H1 (cell line): ENCODE results near the gene TRA2A. TPM values are rescaled to one million over a fixed set of nuclear protein-coding genes. Genes with fewer than 3 reads are reported as not detected.

ENCODE experiments used
- CTCF ChIA-PET: fragments of 300-600 bp; sonication (Branson Sonifier 250); formaldehyde crosslinking; loops from one replicate; lab custom pipeline; 2021; ENCODE audit not compliant: partially characterized antibody; lab: Charles Lee
- POLR2A ChIA-PET: fragments of 300-600 bp; sonication (Branson Sonifier 250); formaldehyde crosslinking; loops from one replicate; lab custom pipeline; 2021; ENCODE audit warnings: inconsistent platforms; ENCODE audit not compliant: partially characterized antibody; lab: Charles Lee
- DNase-seq, 2 experiments: peaks; one replicate each; pipeline versions ENCODE4 v3.0.0 to v3.0.0-alpha.2; 2010 to 2022; ENCODE audit warnings: low spot score in 2 of 2, low read depth in 1 of 2, mixed read lengths in 1 of 2
- FAIRE-seq: peaks from 2 replicates; lab custom pipeline; 2011; peaks lifted over from hg19 to GRCh38; lab: Jason Lieb, UNC
- H2AFZ ChIP-seq: 2 replicates; pipeline ENCODE4 v1.8.1; 2012; ENCODE audit warnings: low read length, inconsistent platforms
- H2AK5ac ChIP-seq: 2 replicates; pipeline ENCODE4 v1.6.1; 2013; ENCODE audit warnings: low read depth, low read length
- H2BK120ac ChIP-seq: replicated peaks from 2 replicates; pipeline ENCODE3; 2013; ENCODE audit warnings: low read depth, low read length, inconsistent platforms
- H2BK12ac ChIP-seq: 2 replicates; pipeline ENCODE4 v1.6.1; 2013; ENCODE audit warnings: low read depth, low read length
- H2BK15ac ChIP-seq: 2 replicates; pipeline ENCODE4 v1.6.1; 2013; ENCODE audit warnings: low read length
- H2BK20ac ChIP-seq: 2 replicates; pipeline ENCODE4 v1.6.1; 2013; ENCODE audit warnings: low read length
- H2BK5ac ChIP-seq: 2 replicates; pipeline ENCODE4 v1.6.1; 2013; ENCODE audit warnings: low read depth, low read length
- H3K14ac ChIP-seq: 2 replicates; pipeline ENCODE4 v1.6.1; 2013; ENCODE audit warnings: inconsistent platforms; ENCODE audit not compliant: insufficient read length
- H3K18ac ChIP-seq: 2 replicates; pipeline ENCODE4 v1.6.1; 2013; ENCODE audit warnings: low read length; ENCODE audit errors: extremely low read depth
- H3K23ac ChIP-seq: 2 replicates; pipeline ENCODE4 v1.6.1; 2013; ENCODE audit warnings: inconsistent platforms; ENCODE audit not compliant: insufficient read length
- H3K23me2 ChIP-seq: 2 replicates; pipeline ENCODE4 v1.6.1; 2013; ENCODE audit warnings: low read depth, low read length
- H3K27ac ChIP-seq: 2 replicates; pipeline ENCODE4 v1.6.1; 2011; ENCODE audit warnings: low read depth, low read length, inconsistent platforms
- H3K27me3 ChIP-seq, 4 experiments: replicated peaks in 1 of 4; 1 replicate in 1 of 4; 2 replicates in 3 of 4; pipeline versions ENCODE4 v1.6.1 to v1.8.1; 2011 to 2013; ENCODE audit warnings: low read length in 3 of 4, mild to moderate bottlenecking in 3 of 4, inconsistent platforms in 2 of 4, mixed read lengths in 2 of 4, moderate library complexity in 1 of 4; ENCODE audit not compliant: control insufficient read depth in 3 of 4, insufficient read depth in 3 of 4; ENCODE audit errors: extremely low read depth in 1 of 4
- H3K36me3 ChIP-seq, 4 experiments: 2 replicates each; pipeline versions ENCODE4 v1.6.1 to v1.8.1; 2011 to 2013; ENCODE audit warnings: mild to moderate bottlenecking in 4 of 4, low read length in 3 of 4, moderate library complexity in 2 of 4, control low read depth in 1 of 4, inconsistent platforms in 1 of 4; ENCODE audit not compliant: insufficient read depth in 4 of 4, control insufficient read depth in 2 of 4
- H3K4ac ChIP-seq: replicated peaks from 2 replicates; pipeline ENCODE3; 2013; ENCODE audit warnings: low read length, low read depth, mixed read lengths, inconsistent platforms; ENCODE audit not compliant: insufficient read length
- H3K4me1 ChIP-seq, 4 experiments: replicated peaks in 1 of 4; 1 replicate in 1 of 4; 2 replicates in 3 of 4; pipeline versions ENCODE4 v1.6.1 to v1.8.1; 2011 to 2013; ENCODE audit warnings: low read length in 3 of 4, inconsistent platforms in 2 of 4, mixed read lengths in 1 of 4; ENCODE audit not compliant: insufficient read depth in 4 of 4, control insufficient read depth in 3 of 4
- H3K4me2 ChIP-seq, 2 experiments: 2 replicates each; pipeline versions ENCODE4 v1.6.1 to v1.8.1; 2011 to 2013; ENCODE audit warnings: low read depth in 2 of 2, low read length in 2 of 2, control low read depth in 1 of 2, inconsistent platforms in 1 of 2, mild to moderate bottlenecking in 1 of 2; ENCODE audit not compliant: insufficient read depth in 1 of 2
- H3K4me3 ChIP-seq, 4 experiments: fragments of 200-600, 300-600 bp in 1 of 4; sonication (generic), shearing (Covaris generic), sonication (Bioruptor Twin) in 1 of 4; 2 replicates each; pipeline versions ENCODE4 v1.5.1 to v1.8.1; 2011 to 2016; ENCODE audit warnings: low read length in 4 of 4, low read depth in 3 of 4, control low read depth in 2 of 4, inconsistent platforms in 2 of 4, mild to moderate bottlenecking in 2 of 4, mixed read lengths in 1 of 4, moderate library complexity in 1 of 4; ENCODE audit not compliant: insufficient read depth in 2 of 4; ENCODE audit errors: extremely low read depth in 1 of 4
- H3K56ac ChIP-seq: replicated peaks from 2 replicates; pipeline ENCODE3; 2013; ENCODE audit warnings: low read depth, mild to moderate bottlenecking, mixed read lengths, low read length, inconsistent platforms; ENCODE audit not compliant: insufficient read length
- H3K79me1 ChIP-seq: 2 replicates; pipeline ENCODE4 v1.6.1; 2013; ENCODE audit warnings: low read depth, low read length, control low read depth
- H3K79me2 ChIP-seq, 2 experiments: 2 replicates each; pipeline versions ENCODE4 v1.6.1 to v1.8.1; 2012 to 2013; ENCODE audit warnings: low read length in 2 of 2, mild to moderate bottlenecking in 2 of 2, inconsistent platforms in 1 of 2; ENCODE audit not compliant: insufficient read depth in 2 of 2, control insufficient read depth in 1 of 2
- H3K9ac ChIP-seq, 4 experiments: replicated peaks in 1 of 4; 1 replicate in 1 of 4; 2 replicates in 3 of 4; pipeline versions ENCODE4 v1.6.1 to v1.8.1; 2011 to 2013; ENCODE audit warnings: low read depth in 3 of 4, low read length in 3 of 4, control low read depth in 2 of 4, mild to moderate bottlenecking in 2 of 4, moderate library complexity in 2 of 4, inconsistent platforms in 1 of 4; ENCODE audit errors: extremely low read depth in 1 of 4
- H3K9me3 ChIP-seq, 2 experiments: 2 replicates each; pipeline versions ENCODE4 v1.6.1 to v1.8.1; 2012 to 2013; ENCODE audit warnings: mild to moderate bottlenecking in 2 of 2, moderate library complexity in 2 of 2, control low read depth in 1 of 2, inconsistent platforms in 1 of 2, low read depth in 1 of 2, low read length in 1 of 2, mixed read lengths in 1 of 2; ENCODE audit not compliant: insufficient read depth in 2 of 2
- H4K20me1 ChIP-seq, 2 experiments: replicated peaks in 1 of 2; 2 replicates each; pipeline versions ENCODE3 to v1.8.1; 2011 to 2013; ENCODE audit warnings: inconsistent platforms in 2 of 2, low read length in 2 of 2, mild to moderate bottlenecking in 1 of 2; ENCODE audit not compliant: insufficient read depth in 2 of 2, control insufficient read depth in 1 of 2
- H4K5ac ChIP-seq: 2 replicates; pipeline ENCODE4 v1.6.1; 2013; ENCODE audit warnings: low read length, low read depth, mixed read lengths, inconsistent platforms; ENCODE audit not compliant: insufficient read length
- H4K8ac ChIP-seq: 2 replicates; pipeline ENCODE4 v1.8.0; 2013; ENCODE audit warnings: mild to moderate bottlenecking, moderate library complexity, low read length, inconsistent platforms; ENCODE audit not compliant: insufficient read depth; ENCODE audit errors: extremely low read depth
- H4K91ac ChIP-seq: replicated peaks from 2 replicates; pipeline ENCODE3; 2013; ENCODE audit warnings: low read length, mixed read lengths, inconsistent platforms; ENCODE audit not compliant: insufficient read length
- ASH2L ChIP-seq: fragments of 200-600, 300-600 bp; sonication (generic); IDR thresholded peaks from one replicate; pipeline ENCODE4 v1.7.1; 2017; ENCODE audit warnings: low read length
- BRCA1 ChIP-seq: IDR thresholded peaks from 2 replicates; pipeline ENCODE4 v1.6.1; 2012; ENCODE audit warnings: low read depth, low read length, improper control_type of control experiment
- SP1 ChIP-seq: IDR thresholded peaks from 2 replicates; pipeline ENCODE4 v1.6.1; 2011; ENCODE audit warnings: low read depth, low read length
- TEAD4 ChIP-seq: IDR thresholded peaks from 2 replicates; pipeline ENCODE4 v1.6.1; 2012; ENCODE audit warnings: low read depth, low read length, inconsistent platforms, mixed read lengths
- WGBS, 2 experiments: shearing (Covaris generic) in 1 of 2; methylation state at CpG; one replicate each; pipeline versions ENCODE4 v1.1.6 to v1.1.7; 2013 to 2015; ENCODE audit warnings: low lambda C conversion rate in 2 of 2, mixed read lengths in 2 of 2, inconsistent platforms in 1 of 2, low coverage in 1 of 2, missing lambda C conversion rate in 1 of 2; ENCODE audit not compliant: insufficient replicate concordance in 2 of 2, insufficient coverage in 1 of 2, insufficient read length in 1 of 2; ENCODE audit errors: extremely low coverage in 1 of 2, missing lambda C conversion rate in 1 of 2; 5-methylcytosine and 5-hydroxymethylcytosine counted together
- polyA plus RNA-seq, 7 experiments: library from polyadenylated mRNA; depleted of rRNA in 3 of 7; stranded (reverse) in 5 of 7; unstranded in 2 of 7; fragments of >200 nt in 5 of 7; fragments of 200-250 nt in 2 of 7; gene quantifications; 1 replicate in 5 of 7; 2 replicates in 1 of 7; 4 replicates in 1 of 7; pipeline versions ENCODE4 v1.2.1 to v1.2.3, GENCODE V29; 2011 to 2013; ENCODE audit warnings: missing spikeins in 2 of 7, mixed read lengths in 2 of 7
- total RNA-seq: library from RNA; stranded (reverse); fragmentation: NEBNext Ultra II Directional; extraction: Animal tissue kit (Norgen Biotek cat#: 25700); gene quantifications from 2 replicates; pipeline ENCODE4 v1.2.1, GENCODE V29; 2021

Gene TRA2A
- total and polyA plus RNA-seq, 2 of the 8 experiments (the other 6 are each of a cell fraction or from before 2014, with no cell fraction given): 116 to 125 TPM

- Histone ChIP-seq H3K27ac (peak overlapping the region; percentile 27; the same call in 1 of the 2 replicates), H3K36me3 (no peaks in the 10 kb centered on the region), H2AFZ (no peak overlapping the region), H2AK5ac (no peak overlapping the region), H3K56ac (no peak overlapping the region), H3K9me3 (no peaks in the 10 kb centered on the region), H3K27me3 (no peaks in the 10 kb centered on the region), H4K8ac (no peak overlapping the region), H3K4me3 (peak overlapping the region in 1 of 4 experiments; percentile 3; a peak in 1 of 8 replicates), H2BK5ac (peak overlapping the region; percentile 13; the same call in 1 of the 2 replicates), H3K4me1 (peaks cover 0 to 4% (median 3%) of the 10 kb centered on the region in 4 experiments; a peak in 5 of 7 replicates), H3K4me2 (peak overlapping the region; percentile 10 to 15), H3K23ac (no peak overlapping the region), H4K20me1 (no peaks in the 10 kb centered on the region), H4K5ac (peak overlapping the region; percentile 21), H4K91ac (no peak overlapping the region), H3K14ac (no peak overlapping the region), H3K18ac (no peak overlapping the region), H2BK12ac (peak overlapping the region; percentile 77), H3K79me1 (no peaks in the 10 kb centered on the region), H3K79me2 (no peaks in the 10 kb centered on the region), H2BK20ac (no peak overlapping the region), H2BK15ac (no peak overlapping the region), H3K23me2 (no peaks in the 10 kb centered on the region), H3K9ac (peak overlapping the region in 1 of 4 experiments; percentile 16; a peak in 1 of 7 replicates), H3K4ac (no peak overlapping the region), H2BK120ac (no peak overlapping the region)
- WGBS, 2 experiments: 66% methylated on average over 13 of the region's 13 CpGs; no CpG with 5 or more reads in 1 of the 2 experiments
- FAIRE-seq (no peak), DNase-seq (peak in 1 of 2 experiments; percentile 47)
- ChIA-PET POLR2A (interaction anchor here (0.8 to 6.8 kb wide), 9 partner anchors 9 to 467 kb away, joined by 3 to 68 read pairs (median 5); partner anchors contain the start of gene IGF2BP3), CTCF (interaction anchor here (0.6 to 1.1 kb wide), 3 partner anchors 13 to 57 kb away, joined by 3 to 4 read pairs (median 3); no protein-coding TSS in a partner anchor)
- no peak for TF ChIP-seq BRCA1
- peak; percentile 19 for TF ChIP-seq ASH2L
- TF ChIP-seq TEAD4: peak; percentile 80
- 0 out of 2 replicates have a peak, but pooled peaks have one; percentile 38 for TF ChIP-seq SP1
These were observed 45.6 kb downstream of the TRA2A start for GRCh38 chr7:23486002-23486773.
